HEK293T (cell line): ENCODE data around the gene SLC25A43.

ENCODE experiments used
- BHLHE40 ChIP-seq: fragments of 450-650 bp; IDR thresholded peaks from 2 replicates; pipeline ENCODE4 v1.6.1; 2016; ENCODE audit warnings: mild to moderate bottlenecking, moderate library complexity, borderline replicate concordance
- CTBP1 ChIP-seq: fragments of 450-650 bp; IDR thresholded peaks from 2 replicates; pipeline ENCODE4 v1.6.1; 2016; ENCODE audit warnings: borderline replicate concordance
- ELF4 ChIP-seq: fragments of 450-650 bp; IDR thresholded peaks from 2 replicates; pipeline ENCODE4 v1.6.1; 2017; ENCODE audit warnings: antibody characterized with exemption
- FOXK2 ChIP-seq: fragments of 450-650 bp; IDR thresholded peaks from 2 replicates; pipeline ENCODE4 v1.6.1; 2016; ENCODE audit warnings: mild to moderate bottlenecking
- L3MBTL2 ChIP-seq: fragments of 450-650 bp; conservative IDR thresholded peaks from 2 replicates; pipeline ENCODE4 v1.6.1; 2016; ENCODE audit warnings: mild to moderate bottlenecking
- LEF1 ChIP-seq: fragments of 450-650 bp; IDR thresholded peaks from 2 replicates; pipeline ENCODE4 v1.6.1; 2017; ENCODE audit warnings: mild to moderate bottlenecking, borderline replicate concordance
- NFRKB ChIP-seq: fragments of 450-650 bp; IDR thresholded peaks from 2 replicates; pipeline ENCODE4 v1.6.1; 2016; ENCODE audit warnings: mild to moderate bottlenecking, moderate library complexity
- PKNOX1 ChIP-seq: fragments of 450-650 bp; IDR thresholded peaks from 2 replicates; pipeline ENCODE4 v1.6.1; 2016
- SP1 ChIP-seq: fragments of 450-650 bp; IDR thresholded peaks from 2 replicates; pipeline ENCODE4 v1.6.1; 2017
- SUZ12 ChIP-seq: fragments of 450-650 bp; IDR thresholded peaks from 2 replicates; pipeline ENCODE4 v1.6.1; 2016; ENCODE audit warnings: mild to moderate bottlenecking
- ZNF384 ChIP-seq: fragments of 450-650 bp; IDR thresholded peaks from 2 replicates; pipeline ENCODE4 v1.6.1; 2016

GRCh38 chrX:119442286-119442685, 43.1 kb downstream of the SLC25A43 start:
- TF ChIP-seq BHLHE40 (no peak), SP1 (no peak), L3MBTL2 (no peak), LEF1 (no peak), SUZ12 (no peak), ZNF384 (no peak), CTBP1 (no peak), NFRKB (no peak), ELF4 (no peak), FOXK2 (no peak), PKNOX1 (no peak)
